Measurements from ENCODE around the gene ZNF709.

DNA sequence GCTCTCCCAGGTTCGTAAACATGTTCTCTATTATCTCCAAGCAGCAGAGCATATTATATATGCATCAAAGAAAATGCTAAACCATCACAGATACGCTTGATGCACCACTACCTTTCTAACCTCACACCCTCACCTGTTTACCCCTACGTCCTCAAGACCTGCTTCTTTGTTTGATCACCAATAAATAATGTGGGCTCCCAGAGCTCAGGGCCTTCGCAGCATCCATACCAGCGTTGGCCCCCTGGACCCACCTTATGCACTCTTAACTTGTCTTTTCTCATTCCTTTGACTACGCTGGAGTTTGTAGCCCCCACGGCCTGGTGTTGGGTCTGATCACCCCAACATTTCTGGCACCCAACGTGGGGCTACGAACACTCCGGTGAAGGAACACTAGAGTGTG lies 33.8 kb downstream of the ZNF709 start:
- TF ChIP-seq POLR2A (IDR thresholded peaks at IDR 0.05): no peak
- TF ChIP-seq CTCF (IDR thresholded peaks at IDR 0.05): no peak
- no peak for TF ChIP-seq EP300 (IDR thresholded peaks at IDR 0.05)

All from ovary (tissue), 3 donors.